Left lung (tissue), 10 donors: ENCODE measurements around the gene VAV1. TPM values are rescaled to one million over a fixed set of nuclear protein-coding genes. Genes with fewer than 3 reads are reported as not detected.
A peak's percentile ranks its signal among the peaks of the same experiment; 100 is the strongest.
"Not testable (repeated sequence)": the region's sequence is repeated elsewhere in the genome, so short reads cannot be mapped to it uniquely, and the experiment has no call there.

ENCODE experiments used
- ATAC-seq: fragments of 200-7000 bp; cut with Tn5 transposase; one replicate; pipeline ENCODE4 v1.9.1; 2020; ENCODE audit warnings: moderate library complexity
- DNase-seq, 4 donors: peaks; one replicate each; pipeline ENCODE4 v3.0.0-alpha.2; 2013 to 2020
- H3K27ac ChIP-seq, 2 donors: fragments of 200-600 bp; sonication (generic) in 1 of 2; one replicate each; pipeline versions ENCODE4 v1.5.0 to v1.8.0; 2020 to 2021
- H3K27me3 ChIP-seq, 2 donors: fragments of 200-600 bp; sonication (generic) in 1 of 2; one replicate each; pipeline versions ENCODE4 v1.5.0 to v1.8.0; 2020 to 2021
- H3K36me3 ChIP-seq, 2 donors: fragments of 200-600 bp; sonication (generic) in 1 of 2; one replicate each; pipeline versions ENCODE4 v1.5.0 to v1.8.0; 2020 to 2021
- H3K4me1 ChIP-seq, 2 donors: fragments of 200-600 bp; one replicate each; pipeline ENCODE4 v1.8.0; 2021
- H3K4me3 ChIP-seq, 2 donors: fragments of 200-600 bp; sonication (generic) in 1 of 2; one replicate each; pipeline versions ENCODE4 v1.5.0 to v1.8.0; 2020 to 2021; ENCODE audit warnings: mild to moderate bottlenecking in 1 of 2
- H3K9me3 ChIP-seq, 2 donors: fragments of 200-600 bp; sonication (generic) in 1 of 2; one replicate each; pipeline versions ENCODE4 v1.5.0 to v1.8.0; 2020 to 2021
- intact Hi-C, 2 donors: fragments of 100-400 bp; cut with DNase I; formaldehyde crosslinking; loops; one replicate each; pipeline versions ENCODE4 v1.11.2 to v1.14.2; 2022
- polyA plus RNA-seq, 6 donors: library from polyadenylated mRNA; unstranded; fragments of 120-200 nt; gene quantifications; one replicate each; pipeline ENCODE4 v1.2.1, GENCODE V29; 2013; ENCODE audit not compliant: insufficient read length in 6 of 6
- total RNA-seq, 2 donors: library from RNA; stranded (reverse); fragmentation: NEBNext Ultra II Directional; extraction: Animal tissue kit (Norgen Biotek cat#: 25700); gene quantifications; one replicate each; pipeline ENCODE4 v1.2.1, GENCODE V29; 2021
- TF ChIP-seq, protein P1 (sequence below), 2 donors: fragments of 200-600 bp; sonication (generic) in 1 of 2; IDR thresholded peaks; one replicate each; pipeline versions ENCODE4 v1.5.0 to v1.8.0; 2021; ENCODE audit warnings: antibody characterized with exemption in 2 of 2
- donor health status: DM: no; HTN: yes; CAD: no.
- donor health status: DM: no; HTN: no; CAD: no.

The VAV1 gene
- total and polyA plus RNA-seq, 8 donors: 2.0 to 51.3 (median 2.8) TPM

DNA sequence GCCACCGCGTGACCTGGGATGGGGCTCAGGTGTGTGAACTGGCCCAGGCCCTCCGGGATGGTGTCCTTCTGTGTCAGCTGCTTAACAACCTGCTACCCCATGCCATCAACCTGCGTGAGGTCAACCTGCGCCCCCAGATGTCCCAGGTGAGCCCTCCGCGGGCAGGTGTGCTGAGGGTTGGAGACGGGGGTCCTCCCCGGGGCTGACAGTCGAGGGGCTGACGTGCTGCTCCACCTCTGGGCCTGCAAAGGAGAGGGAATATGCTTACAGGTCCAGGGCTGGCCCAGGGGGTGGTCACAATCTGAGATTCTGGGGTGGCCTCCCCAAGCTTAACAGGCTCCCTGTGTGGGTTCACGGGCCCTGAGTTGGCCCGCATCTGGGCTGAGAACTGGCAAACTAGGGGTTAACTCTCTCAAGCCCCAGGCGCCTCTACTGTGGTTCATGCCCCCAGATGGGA lies 386 bp downstream of the VAV1 start:
- intact Hi-C loops: no loop called here
- peaks cover 0 to 2% of the 10 kb centered on the region in 2 donors for H3K36me3 ChIP-seq
- peaks cover 0 to under 1% of the 10 kb centered on the region in 2 donors for H3K27me3 ChIP-seq
- ATAC-seq (no peak), DNase-seq (no peak)
- TF ChIP-seq, protein P1, sequence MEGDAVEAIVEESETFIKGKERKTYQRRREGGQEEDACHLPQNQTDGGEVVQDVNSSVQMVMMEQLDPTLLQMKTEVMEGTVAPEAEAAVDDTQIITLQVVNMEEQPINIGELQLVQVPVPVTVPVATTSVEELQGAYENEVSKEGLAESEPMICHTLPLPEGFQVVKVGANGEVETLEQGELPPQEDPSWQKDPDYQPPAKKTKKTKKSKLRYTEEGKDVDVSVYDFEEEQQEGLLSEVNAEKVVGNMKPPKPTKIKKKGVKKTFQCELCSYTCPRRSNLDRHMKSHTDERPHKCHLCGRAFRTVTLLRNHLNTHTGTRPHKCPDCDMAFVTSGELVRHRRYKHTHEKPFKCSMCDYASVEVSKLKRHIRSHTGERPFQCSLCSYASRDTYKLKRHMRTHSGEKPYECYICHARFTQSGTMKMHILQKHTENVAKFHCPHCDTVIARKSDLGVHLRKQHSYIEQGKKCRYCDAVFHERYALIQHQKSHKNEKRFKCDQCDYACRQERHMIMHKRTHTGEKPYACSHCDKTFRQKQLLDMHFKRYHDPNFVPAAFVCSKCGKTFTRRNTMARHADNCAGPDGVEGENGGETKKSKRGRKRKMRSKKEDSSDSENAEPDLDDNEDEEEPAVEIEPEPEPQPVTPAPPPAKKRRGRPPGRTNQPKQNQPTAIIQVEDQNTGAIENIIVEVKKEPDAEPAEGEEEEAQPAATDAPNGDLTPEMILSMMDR (IDR thresholded peaks at IDR 0.05): no peak
- peak overlapping the region; percentile 32 to 90 for H3K4me3 ChIP-seq
- H3K27ac ChIP-seq: peak overlapping the region; percentile 19 to 89
- H3K9me3 ChIP-seq: no peaks in the 10 kb centered on the region
- H3K4me1 ChIP-seq: peaks cover 0 to 49% of the 10 kb centered on the region in 2 donors

DNA sequence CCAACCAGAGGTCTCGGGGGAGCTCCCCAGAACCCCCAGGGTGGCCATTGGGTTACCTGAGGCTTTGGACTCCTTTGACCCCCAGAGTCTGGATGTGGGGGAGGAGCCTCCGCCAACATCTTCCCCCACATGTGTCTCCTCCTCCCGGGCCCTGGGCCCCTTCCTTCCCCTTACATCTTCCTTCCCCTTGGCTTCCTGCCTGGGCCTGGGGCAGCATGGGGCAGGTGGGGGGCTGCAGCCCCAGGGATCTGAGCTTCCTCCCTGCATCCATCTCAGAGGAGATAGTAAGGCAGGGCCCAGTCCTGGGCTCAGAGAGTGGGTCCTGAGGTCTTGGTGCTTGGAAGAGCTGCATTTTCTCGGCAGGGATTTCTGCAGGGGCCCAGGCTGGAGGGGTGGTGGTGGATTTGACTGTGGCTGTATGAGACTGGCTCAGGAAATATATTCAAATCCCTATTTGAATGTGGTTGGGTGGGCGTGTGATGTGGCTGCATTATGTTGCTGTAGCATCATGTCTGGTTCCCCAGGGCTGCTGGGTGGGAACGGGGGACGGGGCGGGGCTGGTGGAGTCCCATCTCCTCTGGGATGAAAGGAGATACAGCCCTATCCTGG lies 919 bp downstream of the VAV1 start:
- Histone ChIP-seq H3K4me3 (peak overlapping the region; percentile 32 to 90), H3K9me3 (no peaks in the 10 kb centered on the region), H3K36me3 (peaks cover 0 to 5% of the 10 kb centered on the region in 2 donors), H3K27me3 (no peaks in the 10 kb centered on the region), H3K27ac (peak overlapping the region in 1 of 2 donors; percentile 89), H3K4me1 (peaks cover 0 to 49% of the 10 kb centered on the region in 2 donors)
- intact Hi-C loops: no loop called here
- peak in 2 of 4 donors; percentile 67 to 90 for DNase-seq
- ATAC-seq: peak; percentile 61
- TF ChIP-seq, protein P1 (IDR thresholded peaks at IDR 0.05): no peak

DNA sequence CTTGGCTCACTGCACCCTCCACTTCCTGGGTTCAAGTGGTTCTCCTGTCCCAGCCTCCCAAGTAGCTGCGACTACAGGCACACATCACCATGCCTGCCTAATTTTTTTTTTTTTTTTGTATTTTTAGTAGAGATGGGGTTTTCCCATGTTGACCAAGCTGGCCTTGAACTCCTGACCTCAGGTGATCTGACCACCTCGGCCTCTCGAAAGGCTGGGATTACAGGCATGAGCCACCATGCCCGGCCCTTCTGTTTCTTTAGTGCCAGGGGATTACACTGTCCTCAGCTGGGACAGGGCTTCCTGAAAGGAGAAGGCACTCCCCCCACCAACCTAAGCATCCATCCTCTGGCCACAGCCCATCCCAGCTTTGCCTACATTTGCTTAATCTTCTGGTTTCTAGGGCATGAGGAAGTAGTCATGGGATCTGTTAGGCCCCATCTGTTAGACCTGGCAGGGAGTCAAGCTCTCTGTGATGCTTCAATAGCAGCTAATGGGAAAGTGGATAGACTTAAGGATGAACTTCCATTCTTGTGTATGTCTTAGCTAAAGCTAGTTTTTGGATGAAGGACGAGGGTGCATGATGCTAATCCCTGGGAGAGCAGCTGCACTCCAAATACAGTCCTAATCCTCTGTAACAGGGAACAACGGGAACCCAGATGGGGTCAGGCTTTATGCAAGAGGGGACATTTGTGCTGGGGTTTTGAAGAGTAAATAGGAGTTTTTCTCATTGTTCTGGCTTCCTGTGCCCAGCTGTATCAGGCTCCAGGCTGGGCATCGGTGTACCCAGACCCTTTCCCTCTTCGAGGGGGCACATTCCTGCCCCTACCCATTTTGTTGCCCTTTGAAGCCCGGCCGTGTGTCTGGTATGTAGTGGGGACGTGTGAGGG lies 2.6 kb downstream of the VAV1 start:
- no peak for ATAC-seq
- TF ChIP-seq, protein P1 (IDR thresholded peaks at IDR 0.05): no peak
- Histone ChIP-seq H3K27ac (peak overlapping the region in 1 of 2 donors; percentile 89), H3K9me3 (no peaks in the 10 kb centered on the region), H3K36me3 (peaks cover 0 to 5% of the 10 kb centered on the region in 2 donors), H3K4me3 (peak overlapping the region in 1 of 2 donors; percentile 90), H3K4me1 (peaks cover 0 to 42% of the 10 kb centered on the region in 2 donors), H3K27me3 (no peaks in the 10 kb centered on the region)
- intact Hi-C loops: no loop called here
- DNase-seq: peak in 2 of 4 donors; percentile 43 to 64

DNA sequence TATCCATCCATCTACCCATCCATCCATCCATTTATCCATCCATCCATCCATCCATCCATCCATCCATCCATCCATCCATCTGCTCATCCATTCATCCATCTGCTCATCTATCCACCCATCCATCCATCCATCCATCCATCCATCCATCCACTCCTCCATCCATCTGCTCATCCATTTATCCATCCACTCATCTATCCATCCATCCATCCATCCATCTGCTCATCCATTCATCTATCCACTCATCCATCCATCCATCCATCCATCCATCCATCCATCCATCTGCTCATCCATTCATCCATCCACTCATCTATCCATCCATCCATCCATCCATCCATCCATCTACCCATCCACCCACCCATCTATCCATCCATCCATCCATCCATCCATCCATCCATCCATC lies 3.5 kb downstream of the VAV1 start:
- ATAC-seq, H3K36me3 ChIP-seq, H3K9me3 ChIP-seq, H3K4me3 ChIP-seq, intact Hi-C loops, DNase-seq, H3K27ac ChIP-seq, H3K27me3 ChIP-seq: not testable (repeated sequence)
- H3K4me1 ChIP-seq: peaks cover 3 to 52% of the 10 kb centered on the region in 2 donors

DNA sequence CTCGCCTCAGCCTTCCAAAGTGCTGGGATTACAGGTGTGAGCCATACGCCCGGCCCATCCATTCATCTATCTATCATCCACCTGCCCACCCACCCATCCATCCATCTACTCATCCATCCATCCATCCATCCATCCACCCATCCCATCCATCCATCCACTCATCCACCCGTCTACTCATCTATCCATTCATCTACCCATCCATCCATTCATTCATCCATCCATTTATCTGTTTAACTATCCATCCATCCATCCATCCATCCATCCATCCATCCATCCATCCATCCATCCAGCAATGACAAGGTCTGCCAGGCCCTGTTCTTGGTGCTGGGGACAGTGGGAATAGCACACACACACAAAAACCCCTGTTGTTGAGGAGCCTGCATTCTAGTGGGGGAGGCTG lies 4.5 kb downstream of the VAV1 start:
- DNase-seq: no peak
- H3K27ac ChIP-seq: no peak overlapping the region
- H3K27me3 ChIP-seq: no peaks in the 10 kb centered on the region
- no peak for ATAC-seq
- H3K4me1 ChIP-seq: peaks cover 7 to 53% of the 10 kb centered on the region in 2 donors
- TF ChIP-seq, protein P1 (IDR thresholded peaks at IDR 0.05): no peak
- no peaks in the 10 kb centered on the region for H3K9me3 ChIP-seq
- peaks cover 0 to 5% of the 10 kb centered on the region in 2 donors for H3K36me3 ChIP-seq
- H3K4me3 ChIP-seq: no peak overlapping the region
- intact Hi-C loops: no loop called here
